ENCODE measurements around the gene ROBO1. TPM values are rescaled to one million over a fixed set of nuclear protein-coding genes. Genes with fewer than 3 reads are reported as not detected.

ROBO1 gene
- total and polyA plus RNA-seq, 2 of the 8 experiments (the other 6 are each of a cell fraction or from before 2014, with no cell fraction given): 51.4 to 91.0 TPM

GRCh38 chr3:79672731-79673130, 95.1 kb downstream of the ROBO1 start:
- no peaks in the 10 kb centered on the region for H3K9me3 ChIP-seq (ENCODE audit: insufficient read depth in 2 of 2, low read depth in 1 of 2, low read length in 1 of 2)
- ChIA-PET CTCF (ENCODE audit: partially characterized antibody) (no interaction called here), POLR2A (ENCODE audit: partially characterized antibody) (no interaction called here)
- H4K8ac ChIP-seq (ENCODE audit: extremely low read depth, insufficient read depth, low read length): no peak overlapping the region
- no peak overlapping the region for H2BK5ac ChIP-seq (ENCODE audit: low read depth, low read length)
- H2BK15ac ChIP-seq (ENCODE audit: low read length): no peak overlapping the region
- no peak overlapping the region for H3K4me2 ChIP-seq (ENCODE audit: insufficient read depth in 1 of 2, low read depth in 2 of 2, low read length in 2 of 2)
- no peak for DNase-seq (ENCODE audit: low read depth in 1 of 2, low spot score in 2 of 2)
- no peaks in the 10 kb centered on the region for H3K27me3 ChIP-seq (replicated peaks in 1 of 4; ENCODE audit: control insufficient read depth in 3 of 4, extremely low read depth in 1 of 4, insufficient read depth in 3 of 4, low read length in 3 of 4)
- no peak overlapping the region for H3K56ac ChIP-seq (replicated peaks; ENCODE audit: insufficient read length, low read depth, low read length)
- H3K36me3 ChIP-seq (ENCODE audit: control insufficient read depth in 2 of 4, insufficient read depth in 4 of 4, low read length in 3 of 4): no peaks in the 10 kb centered on the region
- no peak overlapping the region for H4K91ac ChIP-seq (replicated peaks; ENCODE audit: insufficient read length, low read length)
- H3K79me2 ChIP-seq (ENCODE audit: control insufficient read depth in 1 of 2, insufficient read depth in 2 of 2, low read length in 2 of 2): no peaks in the 10 kb centered on the region
- TF ChIP-seq CTBP2 (IDR thresholded peaks at IDR 0.05; ENCODE audit: borderline replicate concordance, insufficient read depth, insufficient read length, low read length): no peak
- no peak overlapping the region for H3K23ac ChIP-seq (ENCODE audit: insufficient read length)
- H3K4me3 ChIP-seq (ENCODE audit: extremely low read depth in 1 of 4, insufficient read depth in 2 of 4, low read depth in 3 of 4, low read length in 4 of 4): no peak overlapping the region
- no peak overlapping the region for H4K5ac ChIP-seq (ENCODE audit: insufficient read length, low read depth, low read length)
- no peak overlapping the region for H2BK20ac ChIP-seq (ENCODE audit: low read length)
- no peak overlapping the region for H3K27ac ChIP-seq (ENCODE audit: low read depth, low read length)
- peaks cover 0 to 4% (median 1%) of the 10 kb centered on the region in 4 experiments; a peak in 2 of 7 replicates for H3K4me1 ChIP-seq (replicated peaks in 1 of 4; ENCODE audit: control insufficient read depth in 3 of 4, insufficient read depth in 4 of 4, low read length in 3 of 4)
- no peaks in the 10 kb centered on the region for H3K79me1 ChIP-seq (ENCODE audit: low read depth, low read length)
- H3K14ac ChIP-seq (ENCODE audit: insufficient read length): no peak overlapping the region
- H2BK12ac ChIP-seq (ENCODE audit: low read depth, low read length): no peak overlapping the region
- no peak overlapping the region for H3K18ac ChIP-seq (ENCODE audit: extremely low read depth, low read length)
- H2AK5ac ChIP-seq (ENCODE audit: low read depth, low read length): no peak overlapping the region
- 97% methylated on average over 2 of the region's 2 CpGs; no CpG with 5 or more reads in 1 of the 2 experiments for WGBS, 2 experiments (ENCODE audit: extremely low coverage in 1 of 2, insufficient coverage in 1 of 2, insufficient read length in 1 of 2, insufficient replicate concordance in 2 of 2, low coverage in 1 of 2, low lambda C conversion rate in 2 of 2, missing lambda C conversion rate in 1 of 2)
- no peak overlapping the region for H2AFZ ChIP-seq (ENCODE audit: low read length)
- no peaks in the 10 kb centered on the region for H4K20me1 ChIP-seq (replicated peaks in 1 of 2; ENCODE audit: control insufficient read depth in 1 of 2, insufficient read depth in 2 of 2, low read length in 2 of 2)
- no peak for FAIRE-seq
- no peak overlapping the region for H2BK120ac ChIP-seq (replicated peaks; ENCODE audit: low read depth, low read length)
- H3K4ac ChIP-seq (replicated peaks; ENCODE audit: insufficient read length, low read depth, low read length): no peak overlapping the region
- no peak overlapping the region for H3K9ac ChIP-seq (replicated peaks in 1 of 4; ENCODE audit: extremely low read depth in 1 of 4, low read depth in 3 of 4, low read length in 3 of 4)
- H3K23me2 ChIP-seq (ENCODE audit: low read depth, low read length): no peaks in the 10 kb centered on the region
